T-helper 1 cell treated with Interleukin-12 subunit alpha and Interleukin-12 subunit beta and Interleukin-4 antibody, amounts not matched to agents 30 μg/mL and 1 μg/mL, for 36 hours (primary cell): Measurements from ENCODE around the gene FAM240B.

ENCODE experiments used
- H3K27ac Mint-ChIP-seq: one replicate; pipeline ENCODE4 v1.8.0; 2021; ENCODE audit warnings: mild to moderate bottlenecking, mixed read lengths
- H3K27me3 Mint-ChIP-seq: one replicate; pipeline ENCODE4 v1.8.0; 2021; ENCODE audit warnings: low read depth, mixed read lengths
- H3K36me3 Mint-ChIP-seq: one replicate; pipeline ENCODE4 v1.8.0; 2021; ENCODE audit warnings: low read depth, mixed read lengths
- H3K4me1 Mint-ChIP-seq: one replicate; pipeline ENCODE4 v1.8.0; 2021; ENCODE audit warnings: low read depth, mixed read lengths
- H3K4me3 Mint-ChIP-seq: one replicate; pipeline ENCODE4 v1.8.0; 2021; ENCODE audit warnings: mild to moderate bottlenecking, moderate library complexity, mixed read lengths
- H3K9me3 Mint-ChIP-seq: one replicate; pipeline ENCODE4 v1.8.0; 2021; ENCODE audit warnings: mixed read lengths

FAM240B gene

GRCh38 chr9:38670542-38671371, 49.2 kb downstream of the FAM240B start:
- H3K4me1 Mint-ChIP-seq: no peaks in the 10 kb centered on the region
- H3K9me3 Mint-ChIP-seq: no peaks in the 10 kb centered on the region
- H3K4me3 Mint-ChIP-seq: no peak overlapping the region
- peaks cover 7% of the 10 kb centered on the region for H3K27me3 Mint-ChIP-seq
- no peaks in the 10 kb centered on the region for H3K36me3 Mint-ChIP-seq
- H3K27ac Mint-ChIP-seq: no peak overlapping the region

GRCh38 chr9:38668791-38669466, 51.0 kb downstream of the FAM240B start:
- H3K27ac Mint-ChIP-seq: no peak overlapping the region
- no peaks in the 10 kb centered on the region for H3K36me3 Mint-ChIP-seq
- H3K27me3 Mint-ChIP-seq: peaks cover 6% of the 10 kb centered on the region
- no peaks in the 10 kb centered on the region for H3K4me1 Mint-ChIP-seq
- H3K4me3 Mint-ChIP-seq: no peak overlapping the region
- no peaks in the 10 kb centered on the region for H3K9me3 Mint-ChIP-seq

GRCh38 chr9:38662763-38663593, 57.0 kb downstream of the FAM240B start:
- no peak overlapping the region for H3K4me3 Mint-ChIP-seq
- peaks cover 13% of the 10 kb centered on the region for H3K27me3 Mint-ChIP-seq
- no peak overlapping the region for H3K27ac Mint-ChIP-seq
- H3K4me1 Mint-ChIP-seq: no peaks in the 10 kb centered on the region
- H3K9me3 Mint-ChIP-seq: no peaks in the 10 kb centered on the region
- no peaks in the 10 kb centered on the region for H3K36me3 Mint-ChIP-seq

GRCh38 chr9:38659538-38659937, 60.4 kb downstream of the FAM240B start:
- Mint-ChIP-seq H3K27ac (no peak overlapping the region), H3K4me3 (no peak overlapping the region), H3K36me3 (no peaks in the 10 kb centered on the region), H3K27me3 (peaks cover 24% of the 10 kb centered on the region), H3K4me1 (no peaks in the 10 kb centered on the region), H3K9me3 (no peaks in the 10 kb centered on the region)

GRCh38 chr9:38656896-38657295, 63.0 kb downstream of the FAM240B start:
- H3K36me3 Mint-ChIP-seq: no peaks in the 10 kb centered on the region
- no peaks in the 10 kb centered on the region for H3K9me3 Mint-ChIP-seq
- H3K4me3 Mint-ChIP-seq: no peak overlapping the region
- H3K27me3 Mint-ChIP-seq: peaks cover 22% of the 10 kb centered on the region
- no peak overlapping the region for H3K27ac Mint-ChIP-seq
- H3K4me1 Mint-ChIP-seq: no peaks in the 10 kb centered on the region

GRCh38 chr9:38652486-38652885, 67.4 kb downstream of the FAM240B start:
- Mint-ChIP-seq H3K27ac (no peak overlapping the region), H3K4me3 (no peak overlapping the region), H3K9me3 (no peaks in the 10 kb centered on the region), H3K36me3 (no peaks in the 10 kb centered on the region), H3K27me3 (peaks cover 14% of the 10 kb centered on the region), H3K4me1 (no peaks in the 10 kb centered on the region)

- H3K4me1 Mint-ChIP-seq: no peaks in the 10 kb centered on the region
- H3K27me3 Mint-ChIP-seq: peaks cover 10% of the 10 kb centered on the region
- no peak overlapping the region for H3K27ac Mint-ChIP-seq
- no peaks in the 10 kb centered on the region for H3K9me3 Mint-ChIP-seq
- H3K4me3 Mint-ChIP-seq: no peak overlapping the region
- no peaks in the 10 kb centered on the region for H3K36me3 Mint-ChIP-seq
Measured at GRCh38 chr9:38652044-38652443, 67.9 kb downstream of the FAM240B start.

- Mint-ChIP-seq H3K4me1 (no peaks in the 10 kb centered on the region), H3K27ac (no peak overlapping the region), H3K27me3 (peaks cover 8% of the 10 kb centered on the region), H3K36me3 (no peaks in the 10 kb centered on the region), H3K4me3 (no peak overlapping the region), H3K9me3 (no peaks in the 10 kb centered on the region)
Measured at GRCh38 chr9:38651400-38652042, 68.4 kb downstream of the FAM240B start.

GRCh38 chr9:38650564-38650963, 69.4 kb downstream of the FAM240B start:
- Mint-ChIP-seq H3K27ac (no peak overlapping the region), H3K4me3 (no peak overlapping the region), H3K9me3 (no peaks in the 10 kb centered on the region), H3K4me1 (no peaks in the 10 kb centered on the region), H3K36me3 (no peaks in the 10 kb centered on the region), H3K27me3 (peaks cover 3% of the 10 kb centered on the region)

- Mint-ChIP-seq H3K27me3 (peaks cover 3% of the 10 kb centered on the region), H3K4me1 (no peaks in the 10 kb centered on the region), H3K36me3 (no peaks in the 10 kb centered on the region)
Measured at GRCh38 chr9:38649731-38650363, 70.1 kb downstream of the FAM240B start.

GRCh38 chr9:38644601-38645000, 75.3 kb downstream of the FAM240B start:
- Mint-ChIP-seq H3K36me3 (no peaks in the 10 kb centered on the region), H3K9me3 (no peaks in the 10 kb centered on the region), H3K27ac (no peak overlapping the region), H3K4me1 (no peaks in the 10 kb centered on the region), H3K4me3 (no peak overlapping the region), H3K27me3 (no peaks in the 10 kb centered on the region)

More at GRCh38 chr9:38649731-38650363, 70.1 kb downstream of the FAM240B start:
- H3K27ac Mint-ChIP-seq: no peak overlapping the region
- H3K9me3 Mint-ChIP-seq: no peaks in the 10 kb centered on the region
- no peak overlapping the region for H3K4me3 Mint-ChIP-seq
